Measurements from ENCODE around the gene U2SURP. TPM values are rescaled to one million over a fixed set of nuclear protein-coding genes. Genes with fewer than 3 reads are reported as not detected.

Gene U2SURP
- total RNA-seq, 1 donor from 2014 or later = 152 TPM

DNA sequence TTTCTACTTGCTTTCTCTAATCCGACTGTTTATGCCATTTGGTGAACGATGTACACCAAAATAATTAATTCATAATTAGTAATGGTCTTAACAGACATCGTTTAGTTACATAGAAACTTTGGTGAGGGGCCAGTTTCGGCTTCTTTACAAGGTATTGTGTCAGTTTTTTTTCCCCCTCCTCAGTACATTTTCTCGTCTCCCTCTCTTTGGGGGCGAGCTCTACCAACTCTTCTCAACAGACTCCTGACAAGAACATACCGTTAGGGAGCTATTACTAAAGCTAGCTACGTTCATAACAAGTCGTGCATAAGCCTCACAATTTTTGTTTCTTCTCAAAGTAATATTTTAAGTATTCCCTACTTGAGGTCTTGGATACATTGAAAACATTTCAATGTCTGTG, 1.4 kb downstream of the U2SURP start:
- Mint-ChIP-seq H3K27ac (ENCODE audit: unreplicated experiment) (no peak overlapping the region), H3K4me3 (peak overlapping the region; percentile 99), H3K4me1 (peaks cover 40% of the 10 kb centered on the region), H3K27me3 (ENCODE audit: low read depth) (no peaks in the 10 kb centered on the region), H3K9me3 (no peaks in the 10 kb centered on the region), H3K36me3 (ENCODE audit: low read depth) (no peaks in the 10 kb centered on the region)
- TF ChIP-seq, protein P1, sequence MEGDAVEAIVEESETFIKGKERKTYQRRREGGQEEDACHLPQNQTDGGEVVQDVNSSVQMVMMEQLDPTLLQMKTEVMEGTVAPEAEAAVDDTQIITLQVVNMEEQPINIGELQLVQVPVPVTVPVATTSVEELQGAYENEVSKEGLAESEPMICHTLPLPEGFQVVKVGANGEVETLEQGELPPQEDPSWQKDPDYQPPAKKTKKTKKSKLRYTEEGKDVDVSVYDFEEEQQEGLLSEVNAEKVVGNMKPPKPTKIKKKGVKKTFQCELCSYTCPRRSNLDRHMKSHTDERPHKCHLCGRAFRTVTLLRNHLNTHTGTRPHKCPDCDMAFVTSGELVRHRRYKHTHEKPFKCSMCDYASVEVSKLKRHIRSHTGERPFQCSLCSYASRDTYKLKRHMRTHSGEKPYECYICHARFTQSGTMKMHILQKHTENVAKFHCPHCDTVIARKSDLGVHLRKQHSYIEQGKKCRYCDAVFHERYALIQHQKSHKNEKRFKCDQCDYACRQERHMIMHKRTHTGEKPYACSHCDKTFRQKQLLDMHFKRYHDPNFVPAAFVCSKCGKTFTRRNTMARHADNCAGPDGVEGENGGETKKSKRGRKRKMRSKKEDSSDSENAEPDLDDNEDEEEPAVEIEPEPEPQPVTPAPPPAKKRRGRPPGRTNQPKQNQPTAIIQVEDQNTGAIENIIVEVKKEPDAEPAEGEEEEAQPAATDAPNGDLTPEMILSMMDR (conservative IDR thresholded peaks at IDR 0.05) = no peak
- DNase-seq (ENCODE audit: low read depth, low spot score) = no peak

DNA sequence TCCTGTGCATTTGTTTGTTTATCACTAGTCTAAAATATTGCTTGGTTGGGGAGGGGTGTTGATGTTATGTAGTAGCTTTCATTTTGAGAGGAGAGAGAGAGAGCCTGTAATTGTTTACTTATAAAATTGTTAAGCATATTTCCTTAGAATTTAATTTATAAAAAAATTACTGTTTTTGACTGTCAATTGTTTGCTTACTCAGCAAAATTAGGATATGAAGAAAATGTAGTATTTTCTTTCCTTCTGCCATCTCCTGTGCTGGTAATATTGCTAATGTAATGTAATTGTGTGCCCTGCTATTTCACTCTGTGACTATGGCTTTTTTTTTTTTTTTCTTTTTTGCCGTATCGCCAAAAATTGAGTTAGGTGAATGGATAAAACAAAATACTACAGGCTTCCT, 3.5 kb downstream of the U2SURP start:
- DNase-seq (ENCODE audit: low read depth, low spot score) = no peak
- H3K36me3 Mint-ChIP-seq (ENCODE audit: low read depth) = no peaks in the 10 kb centered on the region
- H3K9me3 Mint-ChIP-seq = no peaks in the 10 kb centered on the region
- no peaks in the 10 kb centered on the region for H3K27me3 Mint-ChIP-seq (ENCODE audit: low read depth)
- TF ChIP-seq, protein P1 (conservative IDR thresholded peaks at IDR 0.05) = no peak
- peaks cover 40% of the 10 kb centered on the region for H3K4me1 Mint-ChIP-seq
- no peak overlapping the region for H3K27ac Mint-ChIP-seq (ENCODE audit: unreplicated experiment)
- peak overlapping the region; percentile 47 for H3K4me3 Mint-ChIP-seq

DNA sequence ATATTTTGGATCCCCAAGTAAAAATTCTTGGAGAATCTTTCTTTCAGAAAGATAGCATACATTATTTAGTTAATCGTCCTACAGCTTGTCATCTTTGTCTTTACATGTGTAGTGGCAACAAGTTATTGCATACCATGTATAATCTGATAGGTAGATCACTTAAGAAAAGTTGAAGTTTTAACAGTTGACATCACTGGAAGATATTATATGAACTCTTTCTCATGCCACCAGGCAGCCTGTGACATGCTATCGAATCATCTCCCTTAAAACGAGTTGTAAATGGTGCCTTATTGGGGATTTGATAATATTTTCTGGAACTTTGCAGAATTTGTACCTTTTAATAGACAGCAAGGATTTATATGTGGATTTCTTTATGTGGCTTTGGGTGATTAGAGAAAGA, 8.7 kb downstream of the U2SURP start:
- Mint-ChIP-seq H3K4me3 (no peak overlapping the region), H3K27ac (ENCODE audit: unreplicated experiment) (no peak overlapping the region), H3K36me3 (ENCODE audit: low read depth) (no peaks in the 10 kb centered on the region), H3K27me3 (ENCODE audit: low read depth) (no peaks in the 10 kb centered on the region), H3K9me3 (no peaks in the 10 kb centered on the region), H3K4me1 (peaks cover 13% of the 10 kb centered on the region)
- no peak for DNase-seq (ENCODE audit: low read depth, low spot score)
- TF ChIP-seq, protein P1 (conservative IDR thresholded peaks at IDR 0.05) = no peak

DNA sequence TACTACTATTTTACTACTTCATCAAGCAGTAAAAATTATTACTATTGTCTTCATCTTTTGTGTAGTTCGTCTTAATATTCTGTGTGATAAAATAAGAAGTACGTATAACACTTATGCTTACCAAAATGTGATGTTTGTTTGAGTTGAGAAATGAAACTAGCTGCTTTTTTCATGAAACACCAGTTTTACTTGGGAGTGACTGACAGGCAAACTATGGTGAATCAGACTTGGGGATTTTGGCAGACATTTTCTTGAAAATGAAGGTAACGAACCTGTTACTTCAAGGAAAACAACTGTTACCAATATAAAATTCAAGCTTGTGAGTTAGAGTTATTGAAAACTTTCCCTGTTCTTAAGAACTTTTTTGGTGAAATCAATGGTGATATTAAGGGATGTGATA, 10.3 kb downstream of the U2SURP start:
- H3K4me1 Mint-ChIP-seq = peaks cover 13% of the 10 kb centered on the region
- H3K27ac Mint-ChIP-seq (ENCODE audit: unreplicated experiment) = no peak overlapping the region
- TF ChIP-seq, protein P1 (conservative IDR thresholded peaks at IDR 0.05) = no peak
- H3K27me3 Mint-ChIP-seq (ENCODE audit: low read depth) = no peaks in the 10 kb centered on the region
- DNase-seq (ENCODE audit: low read depth, low spot score) = no peak
- no peaks in the 10 kb centered on the region for H3K9me3 Mint-ChIP-seq
- no peaks in the 10 kb centered on the region for H3K36me3 Mint-ChIP-seq (ENCODE audit: low read depth)
- H3K4me3 Mint-ChIP-seq = no peak overlapping the region

DNA sequence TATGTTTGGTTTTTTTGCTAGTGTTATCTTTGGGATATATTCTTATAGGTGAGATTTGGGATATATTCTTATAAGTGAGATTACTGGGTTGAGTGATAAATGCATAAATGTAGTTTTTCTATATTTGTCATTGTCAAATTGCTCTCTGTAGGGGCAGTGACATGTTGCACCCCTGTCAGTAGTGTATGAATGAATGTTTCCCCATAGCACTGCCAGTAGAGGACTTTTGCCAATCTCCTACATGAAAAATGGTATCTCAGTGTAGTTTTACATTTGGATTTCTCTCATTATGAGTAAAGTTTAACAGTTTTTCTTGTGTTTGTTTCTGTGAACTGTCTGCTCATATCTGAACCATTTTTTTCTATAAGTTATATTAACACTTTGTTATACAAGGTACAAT, 13.6 kb downstream of the U2SURP start:
- peaks cover 3% of the 10 kb centered on the region for H3K9me3 Mint-ChIP-seq
- H3K36me3 Mint-ChIP-seq (ENCODE audit: low read depth) = peaks cover 16% of the 10 kb centered on the region
- TF ChIP-seq, protein P1 (conservative IDR thresholded peaks at IDR 0.05) = no peak
- H3K4me1 Mint-ChIP-seq = peaks cover 5% of the 10 kb centered on the region
- no peak overlapping the region for H3K27ac Mint-ChIP-seq (ENCODE audit: unreplicated experiment)
- no peak overlapping the region for H3K4me3 Mint-ChIP-seq
- H3K27me3 Mint-ChIP-seq (ENCODE audit: low read depth) = no peaks in the 10 kb centered on the region
- no peak for DNase-seq (ENCODE audit: low read depth, low spot score)

Measured in neural crest cell (in vitro differentiated cells).